K562 (cell line): Measurements from ENCODE around the gene USP20. TPM values are rescaled to one million over a fixed set of nuclear protein-coding genes. Genes with fewer than 3 reads are reported as not detected.

ENCODE experiments used
- ATAC-seq: fragments of 200-7000 bp; cut with Tn5 transposase; 3 replicates; pipeline ENCODE4 v1.9.1; 2020; ENCODE audit warnings: moderate library complexity
- BruUV-seq: library from RNA; stranded (reverse); fragments of 400-500 nt; replicated peaks from 2 replicates; lab custom pipeline; 2021; lab: Mats Ljungman, UMichigan
- CTCF ChIA-PET: fragments of 300-600 bp; formaldehyde crosslinking; extraction: SDS; loops from one replicate; lab custom pipeline; 2021; ENCODE audit warnings: low intra/inter-chr PET ratio; lab: Yijun Ruan, JAX
- POLR2A ChIA-PET: fragments of 300-600, 350-650 bp; sonication (Branson Sonifier 250); formaldehyde crosslinking; extraction: SDS; loops from one replicate; lab custom pipeline; 2021; ENCODE audit warnings: antibody characterized with exemption, inconsistent platforms; lab: Yijun Ruan, JAX
- DNase-seq, 4 experiments: peaks; one replicate each; pipeline versions ENCODE4 v3.0.0 to v3.0.0-alpha.2; 2011 to 2018; ENCODE audit warnings: low spot score in 3 of 4, mixed read lengths in 3 of 4; ENCODE audit errors: extremely low read depth in 1 of 4
- FAIRE-seq: peaks from 2 replicates; lab custom pipeline; 2011; peaks lifted over from hg19 to GRCh38; lab: Jason Lieb, UNC
- H2AFZ ChIP-seq: 2 replicates; pipeline ENCODE4 v1.6.0; 2011; ENCODE audit warnings: low read depth, low read length, control low read depth, inconsistent platforms
- H3K27ac ChIP-seq: fragments of 200-600 bp; 3 replicates; pipeline ENCODE4 v1.8.0; 2011; ENCODE audit warnings: low read depth, mild to moderate bottlenecking, control low read depth, inconsistent platforms, low read length, moderate library complexity, mixed read lengths; ENCODE audit errors: extremely low read depth
- H3K27me3 ChIP-seq, 2 experiments: fragments of 300-600 bp in 1 of 2; 2 replicates in 1 of 2; 3 replicates in 1 of 2; pipeline versions ENCODE4 v1.6.0 to v1.8.0; 2011; ENCODE audit warnings: inconsistent platforms in 2 of 2, low read length in 2 of 2, mild to moderate bottlenecking in 1 of 2, mixed read lengths in 1 of 2, moderate library complexity in 1 of 2; ENCODE audit not compliant: control insufficient read depth in 2 of 2, insufficient read depth in 2 of 2
- H3K36me3 ChIP-seq: fragments of 300-600 bp; 3 replicates; pipeline ENCODE4 v1.8.0; 2011; ENCODE audit warnings: mild to moderate bottlenecking, low read length, inconsistent platforms; ENCODE audit not compliant: control insufficient read depth, insufficient read depth
- H3K4me1 ChIP-seq, 2 experiments: fragments of 200-600 bp in 1 of 2; replicated peaks in 1 of 2; 2 replicates in 1 of 2; 3 replicates in 1 of 2; pipeline versions ENCODE4 v1.5.1 to v1.8.0; 2011; ENCODE audit warnings: inconsistent platforms in 2 of 2, low read length in 2 of 2, mild to moderate bottlenecking in 1 of 2, mixed read lengths in 1 of 2, moderate library complexity in 1 of 2; ENCODE audit not compliant: control insufficient read depth in 2 of 2, insufficient read depth in 2 of 2
- H3K4me2 ChIP-seq: 2 replicates; pipeline ENCODE4 v1.6.1; 2011; ENCODE audit warnings: low read length, control low read depth, inconsistent platforms, mixed read lengths; ENCODE audit not compliant: insufficient read depth
- H3K4me3 ChIP-seq: fragments of 200-600 bp; sonication (generic), shearing (Covaris generic); 2 replicates; pipeline ENCODE4 v1.5.1; 2016; ENCODE audit warnings: control low read depth, inconsistent platforms
- H3K79me2 ChIP-seq: fragments of 200-600 bp; 3 replicates; pipeline ENCODE4 v1.8.0; 2011; ENCODE audit warnings: low read length, inconsistent platforms; ENCODE audit not compliant: control insufficient read depth, insufficient read depth
- H3K9ac ChIP-seq, 2 experiments: 2 replicates each; pipeline versions ENCODE4 v1.6.0 to v1.6.1; 2011; ENCODE audit warnings: low read depth in 2 of 2, low read length in 2 of 2, control low read depth in 1 of 2, inconsistent platforms in 1 of 2, mild to moderate bottlenecking in 1 of 2, mixed read lengths in 1 of 2; ENCODE audit not compliant: insufficient read depth in 1 of 2
- H3K9me1 ChIP-seq: one replicate; pipeline ENCODE4 v1.6.0; 2011; ENCODE audit warnings: inconsistent platforms, mild to moderate bottlenecking, low read length, moderate library complexity; ENCODE audit not compliant: control insufficient read depth, insufficient read depth
- H3K9me3 ChIP-seq: replicated peaks from 2 replicates; pipeline ENCODE4 v1.5.1; 2011; ENCODE audit warnings: low read depth, low read length, inconsistent platforms; ENCODE audit not compliant: control insufficient read depth, insufficient read depth
- H4K20me1 ChIP-seq: replicated peaks from 2 replicates; pipeline ENCODE4 v1.6.1; 2011; ENCODE audit warnings: low read length, inconsistent platforms, mixed read lengths; ENCODE audit not compliant: control insufficient read depth, insufficient read depth
- CTCF ChIP-seq, 3 experiments: IDR thresholded peaks in 2 of 3; conservative IDR thresholded peaks in 1 of 3; 2 replicates each; pipeline ENCODE4 v1.5.1; 2011 to 2012; ENCODE audit warnings: low read length in 3 of 3, mild to moderate bottlenecking in 3 of 3, control low read depth in 2 of 3, improper control_type of control experiment in 1 of 3, inconsistent platforms in 1 of 3, low read depth in 1 of 3, mixed read lengths in 1 of 3, moderate library complexity in 1 of 3; ENCODE audit not compliant: insufficient read depth in 2 of 3
- MEF2D ChIP-seq: conservative IDR thresholded peaks from 2 replicates; pipeline ENCODE4 v1.6.1; 2016; ENCODE audit warnings: low read depth, missing genetic modification characterization, missing compliant biosample characterization
- PHF20 ChIP-seq: fragments of 450-650 bp; IDR thresholded peaks from 2 replicates; pipeline ENCODE4 v1.6.1; 2018; ENCODE audit not compliant: partially characterized antibody
- RAD21 ChIP-seq, 2 experiments: fragments of 250-450 bp in 1 of 2; fragments of 450-650 bp in 1 of 2; sonication (Bioruptor Pico) in 1 of 2; formaldehyde crosslinking in 1 of 2; IDR thresholded peaks in 1 of 2; conservative IDR thresholded peaks in 1 of 2; 2 replicates each; pipeline versions ENCODE4 v1.4.0 to v1.8.0; 2020 to 2022; ENCODE audit warnings: mild to moderate bottlenecking in 2 of 2, moderate library complexity in 1 of 2
- RB1 ChIP-seq: fragments of 450-650 bp; IDR thresholded peaks from 2 replicates; pipeline ENCODE4 v1.6.1; 2017; ENCODE audit warnings: low read depth, mild to moderate bottlenecking
- SP1 ChIP-seq: sonication (generic); formaldehyde crosslinking; IDR thresholded peaks from 2 replicates; pipeline ENCODE4 v1.8.1; 2022; ENCODE audit warnings: mild to moderate bottlenecking, missing genetic modification reagents
- SPI1 ChIP-seq: IDR thresholded peaks from 2 replicates; pipeline ENCODE4 v1.6.1; 2011; ENCODE audit warnings: low read depth, low read length, control low read depth, borderline replicate concordance
- TFAM ChIP-seq: fragments of 250-450 bp; sonication (Bioruptor Pico); conservative IDR thresholded peaks from 2 replicates; pipeline ENCODE4 v1.5.0; 2021; ENCODE audit warnings: mild to moderate bottlenecking, moderate library complexity
- TRIM28 ChIP-seq: fragments of 450-650 bp; IDR thresholded peaks from 2 replicates; pipeline ENCODE4 v1.6.1; 2017
- ZFP1 ChIP-seq: fragments of 450-650 bp; formaldehyde crosslinking; IDR thresholded peaks from 2 replicates; pipeline ENCODE4 v1.4.0; 2020; ENCODE audit warnings: mild to moderate bottlenecking, mixed read lengths
- WGBS: fragments of 100-300 bp; shearing (Covaris generic); methylation state at CpG from one replicate; pipeline ENCODE4 v1.1.6; 2016; ENCODE audit warnings: low coverage, mixed read lengths; ENCODE audit not compliant: insufficient coverage; ENCODE audit errors: missing lambda C conversion rate; 5-methylcytosine and 5-hydroxymethylcytosine counted together
- in situ Hi-C: fragments of 300-500 bp; cut with MboI; formaldehyde crosslinking; loops from 4 replicates; pipeline ENCODE4 v1.15.0; 2018; ENCODE audit warnings: inconsistent platforms, mixed read lengths
- intact Hi-C: fragments of 100-400 bp; cut with micrococcal nuclease; formaldehyde crosslinking; loops from 2 replicates; pipeline ENCODE4 v1.14.2; 2022
- polyA plus RNA-seq, 8 experiments: library from polyadenylated mRNA; depleted of rRNA in 4 of 8; stranded (reverse) in 5 of 8; unstranded in 3 of 8; fragments of >200 nt; fragmentation: Nextera tagmentation in 2 of 8; fragmentation: Illumina TruSeq in 1 of 8; extraction: Ambion mirVana in 2 of 8; extraction: Trizol in 1 of 8; gene quantifications; 2 replicates each; pipeline versions ENCODE4 v1.2.1 to v1.2.3, GENCODE V29; 2011 to 2014; ENCODE audit warnings: inconsistent platforms in 1 of 8, missing spikeins in 1 of 8
- total RNA-seq, 7 experiments: library from RNA; depleted of rRNA in 6 of 7; stranded (reverse); fragments of >200 nt in 6 of 7; fragmentation: Illumina TruSeq in 2 of 7; extraction: Trizol in 2 of 7; gene quantifications; 2 replicates each; pipeline versions ENCODE4 v1.2.1 to v1.2.3, GENCODE V29; 2011 to 2021; ENCODE audit warnings: low replicate concordance in 1 of 7
- TF ChIP-seq, protein P1 (sequence below), 2 experiments: fragments of 450-650 bp; formaldehyde crosslinking in 1 of 2; IDR thresholded peaks; 2 replicates each; pipeline versions ENCODE4 v1.4.0 to v1.6.1; 2014 to 2020; ENCODE audit warnings: mild to moderate bottlenecking in 2 of 2, borderline replicate concordance in 1 of 2, low read depth in 1 of 2

The USP20 gene
- total and polyA plus RNA-seq, 9 of the 15 experiments (the other 6 are each of a cell fraction or from before 2014, with no cell fraction given): 1.9 to 136 (median 49.1) TPM

- CTCF ChIA-PET: interaction anchor here (1.4 kb wide), 1 partner anchor 336 kb away, joined by 4 read pairs; no protein-coding TSS in a partner anchor
- BruUV-seq: no TSS peak
- no peaks in the 10 kb centered on the region for H3K36me3 ChIP-seq
- 0 out of 2 replicates have a peak, but pooled peaks cover 1% of the 10 kb centered on the region for H3K9me3 ChIP-seq
- peak in 1 of 4 experiments; percentile 49 for DNase-seq
- intact Hi-C loops (no loop called here), in situ Hi-C loops (no loop called here)
- H3K27me3 ChIP-seq: no peaks in the 10 kb centered on the region
- H3K27ac ChIP-seq: no peak overlapping the region
- H3K79me2 ChIP-seq: no peaks in the 10 kb centered on the region
- H3K9me1 ChIP-seq: no peaks in the 10 kb centered on the region
- H2AFZ ChIP-seq: peak overlapping the region; percentile 60; the same call in 1 of the 2 replicates
- H3K4me3 ChIP-seq: no peak overlapping the region
- FAIRE-seq: peak; percentile 46
- no peaks in the 10 kb centered on the region for H4K20me1 ChIP-seq
- no peak overlapping the region for H3K4me2 ChIP-seq
- POLR2A ChIA-PET: no interaction called here
- no peak overlapping the region for H3K9ac ChIP-seq
- ATAC-seq: peak; percentile 60
- H3K4me1 ChIP-seq: peaks cover 5 to 6% of the 10 kb centered on the region in 2 experiments; a peak in 4 of 5 replicates
- 72% methylated on average over 20 of the region's 20 CpGs for WGBS
- peak in 1 of 2 experiments; percentile 66; a peak in 2 of 4 replicates for TF ChIP-seq RAD21 (CRISPR knock-in tag; conservative IDR thresholded peaks at IDR 0.05 in 1 of 2, IDR thresholded peaks at IDR 0.05 in 1 of 2)
- no peak for TF ChIP-seq SP1
- no peak for TF ChIP-seq TFAM
- no peak for TF ChIP-seq TRIM28
- TF ChIP-seq PHF20: no peak
- no peak for TF ChIP-seq RB1
- TF ChIP-seq MEF2D (tag): no peak
- TF ChIP-seq ZFP1 (CRISPR knock-in tag): no peak
- 0 out of 2 replicates have a peak, but pooled peaks have one; percentile 14 for TF ChIP-seq SPI1
- peak; percentile 24 to 51 (median 40); a peak in 5 of 6 replicates for TF ChIP-seq CTCF (IDR thresholded peaks at IDR 0.05 in 2 of 3, conservative IDR thresholded peaks at IDR 0.05 in 1 of 3; ENCODE audit: insufficient read depth in 2 of 3, low read depth in 1 of 3, low read length in 3 of 3)
- TF ChIP-seq, protein P1, sequence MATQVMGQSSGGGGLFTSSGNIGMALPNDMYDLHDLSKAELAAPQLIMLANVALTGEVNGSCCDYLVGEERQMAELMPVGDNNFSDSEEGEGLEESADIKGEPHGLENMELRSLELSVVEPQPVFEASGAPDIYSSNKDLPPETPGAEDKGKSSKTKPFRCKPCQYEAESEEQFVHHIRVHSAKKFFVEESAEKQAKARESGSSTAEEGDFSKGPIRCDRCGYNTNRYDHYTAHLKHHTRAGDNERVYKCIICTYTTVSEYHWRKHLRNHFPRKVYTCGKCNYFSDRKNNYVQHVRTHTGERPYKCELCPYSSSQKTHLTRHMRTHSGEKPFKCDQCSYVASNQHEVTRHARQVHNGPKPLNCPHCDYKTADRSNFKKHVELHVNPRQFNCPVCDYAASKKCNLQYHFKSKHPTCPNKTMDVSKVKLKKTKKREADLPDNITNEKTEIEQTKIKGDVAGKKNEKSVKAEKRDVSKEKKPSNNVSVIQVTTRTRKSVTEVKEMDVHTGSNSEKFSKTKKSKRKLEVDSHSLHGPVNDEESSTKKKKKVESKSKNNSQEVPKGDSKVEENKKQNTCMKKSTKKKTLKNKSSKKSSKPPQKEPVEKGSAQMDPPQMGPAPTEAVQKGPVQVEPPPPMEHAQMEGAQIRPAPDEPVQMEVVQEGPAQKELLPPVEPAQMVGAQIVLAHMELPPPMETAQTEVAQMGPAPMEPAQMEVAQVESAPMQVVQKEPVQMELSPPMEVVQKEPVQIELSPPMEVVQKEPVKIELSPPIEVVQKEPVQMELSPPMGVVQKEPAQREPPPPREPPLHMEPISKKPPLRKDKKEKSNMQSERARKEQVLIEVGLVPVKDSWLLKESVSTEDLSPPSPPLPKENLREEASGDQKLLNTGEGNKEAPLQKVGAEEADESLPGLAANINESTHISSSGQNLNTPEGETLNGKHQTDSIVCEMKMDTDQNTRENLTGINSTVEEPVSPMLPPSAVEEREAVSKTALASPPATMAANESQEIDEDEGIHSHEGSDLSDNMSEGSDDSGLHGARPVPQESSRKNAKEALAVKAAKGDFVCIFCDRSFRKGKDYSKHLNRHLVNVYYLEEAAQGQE (IDR thresholded peaks at IDR 0.05; ENCODE audit: borderline replicate concordance): peak; percentile 58; the same call in 1 of the 2 replicates
- TF ChIP-seq, protein P1 (CRISPR knock-in tag; IDR thresholded peaks at IDR 0.05; ENCODE audit: low read depth): no peak
These were observed 65.2 kb downstream of the USP20 start for GRCh38 chr9:129900263-129901027.
